GM21423 (cell line): ENCODE measurements around the gene FAM76B.

Experiments used
- ATAC-seq: cut with Tn5 transposase; IDR thresholded peaks from one replicate; pipeline ENCODE4 v1.9.1; 2021; ENCODE audit warnings: mild to moderate bottlenecking, moderate library complexity; ENCODE audit not compliant: unreplicated experiment

The FAM76B gene

GRCh38 chr11:95734009-95734572 lies 55.5 kb downstream of the FAM76B start:
- no peak for ATAC-seq

GRCh38 chr11:95732930-95733602 lies 56.5 kb downstream of the FAM76B start:
- no peak for ATAC-seq

- ATAC-seq: no peak
These were observed 60.1 kb downstream of the FAM76B start for GRCh38 chr11:95729462-95729861.

- ATAC-seq: no peak
These were observed 60.8 kb downstream of the FAM76B start for GRCh38 chr11:95728790-95729189.

- no peak for ATAC-seq
These were observed 61.5 kb downstream of the FAM76B start for GRCh38 chr11:95728094-95728493.

- ATAC-seq: no peak
These were observed 62.0 kb downstream of the FAM76B start for GRCh38 chr11:95727620-95728019.

GRCh38 chr11:95727111-95727510 lies 62.5 kb downstream of the FAM76B start:
- no peak for ATAC-seq

GRCh38 chr11:95725196-95725595 lies 64.4 kb downstream of the FAM76B start:
- ATAC-seq: no peak

- ATAC-seq: no peak
These were observed 66.1 kb downstream of the FAM76B start for GRCh38 chr11:95723361-95723942.

GRCh38 chr11:95720195-95720594 lies 69.4 kb downstream of the FAM76B start:
- no peak for ATAC-seq
